HAP-1 (cell line): Measurements from ENCODE around the gene ESYT1.
A peak's percentile ranks its signal among the peaks of the same experiment; 100 is the strongest.

Experiments
- DNase-seq, 2 experiments: peaks; one replicate each; pipeline ENCODE4 v3.0.0-alpha.2; 2016 to 2020; ENCODE audit warnings: low spot score in 2 of 2
- H3K27me3 ChIP-seq: fragments of 250-450 bp; sonication (Bioruptor Pico); 2 replicates; pipeline ENCODE4 v1.5.1; 2020; ENCODE audit warnings: low read depth, mild to moderate bottlenecking, moderate library complexity
- H3K36me3 ChIP-seq: fragments of 250-450 bp; sonication (Bioruptor Pico); replicated peaks from 2 replicates; pipeline ENCODE4 v1.5.1; 2020; ENCODE audit warnings: mild to moderate bottlenecking
- H3K4me1 ChIP-seq: fragments of 250-450 bp; sonication (Bioruptor Pico); 2 replicates; pipeline ENCODE4 v1.5.1; 2020; ENCODE audit warnings: mild to moderate bottlenecking
- H3K4me3 ChIP-seq: fragments of 250-450 bp; sonication (Bioruptor Pico); 2 replicates; pipeline ENCODE4 v1.5.1; 2020; ENCODE audit warnings: mild to moderate bottlenecking, moderate library complexity
- H3K9me3 ChIP-seq: fragments of 250-450 bp; sonication (Bioruptor Pico); 2 replicates; pipeline ENCODE4 v1.5.1; 2020; ENCODE audit warnings: mild to moderate bottlenecking, moderate library complexity
- in situ Hi-C: fragments of 300-500 bp; cut with MboI; formaldehyde crosslinking; loops from 3 replicates; pipeline ENCODE4 v1.14.3; 2020; ENCODE audit warnings: low sequenced_read_pairs, inconsistent platforms, mixed read lengths

The ESYT1 gene

DNA sequence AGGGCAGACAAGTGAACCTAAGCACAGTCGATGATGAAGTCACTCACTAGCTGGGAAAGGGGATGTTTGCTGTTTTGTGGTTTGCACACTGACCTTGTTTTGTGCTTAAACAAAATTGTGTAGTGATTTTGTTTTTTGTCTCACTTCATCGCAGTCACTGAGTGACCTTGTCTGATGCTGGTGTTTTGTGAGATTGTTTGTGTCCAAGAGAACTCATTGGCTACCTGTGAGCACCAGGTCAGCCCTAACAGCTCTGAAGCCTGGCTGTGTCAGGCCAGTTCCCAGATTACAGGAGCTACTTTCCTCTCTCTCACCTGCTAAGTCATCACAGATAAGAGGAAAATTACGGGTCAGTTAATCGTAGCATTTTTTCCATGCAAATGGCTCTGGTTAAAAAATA, 3.9 kb upstream of the ESYT1 start:
- Histone ChIP-seq H3K27me3 (no peaks in the 10 kb centered on the region), H3K36me3 (peaks cover 12% of the 10 kb centered on the region), H3K4me3 (no peak overlapping the region), H3K4me1 (peaks cover 18% of the 10 kb centered on the region), H3K9me3 (no peaks in the 10 kb centered on the region)
- DNase-seq = no peak
- in situ Hi-C loops = loop anchor here (25.0 kb wide), 1 partner anchor 1837 kb away; the partner anchor contains the start of genes CBX5 and HNRNPA1

DNA sequence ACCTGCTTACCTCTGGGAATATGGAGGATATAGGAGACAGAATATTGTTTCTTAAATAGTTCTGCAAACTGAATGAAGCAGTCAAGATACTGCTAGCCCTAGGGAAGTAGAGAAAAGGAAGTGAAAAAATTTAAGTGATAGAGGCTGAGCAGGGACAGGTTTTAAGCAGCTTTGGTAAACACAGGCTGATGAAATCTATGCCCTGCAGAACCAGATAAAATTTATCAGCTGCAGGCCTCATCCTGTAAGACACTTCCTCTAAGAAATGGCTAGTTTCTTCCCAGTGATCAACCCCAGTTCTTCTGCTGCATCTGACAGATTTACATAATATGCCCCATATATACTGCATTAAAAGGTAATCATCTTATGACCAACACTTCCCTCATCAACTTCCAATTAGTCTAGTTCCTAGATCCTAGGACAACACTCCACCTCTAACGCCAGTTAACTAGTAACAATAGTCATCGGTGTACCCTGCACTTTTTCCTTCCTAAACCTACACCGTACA, 1.3 kb upstream of the ESYT1 start:
- in situ Hi-C loops = no loop called here
- H3K4me1 ChIP-seq = peaks cover 18% of the 10 kb centered on the region
- H3K9me3 ChIP-seq = no peaks in the 10 kb centered on the region
- peaks cover 18% of the 10 kb centered on the region for H3K36me3 ChIP-seq
- no peaks in the 10 kb centered on the region for H3K27me3 ChIP-seq
- H3K4me3 ChIP-seq = no peak overlapping the region
- DNase-seq = no peak

DNA sequence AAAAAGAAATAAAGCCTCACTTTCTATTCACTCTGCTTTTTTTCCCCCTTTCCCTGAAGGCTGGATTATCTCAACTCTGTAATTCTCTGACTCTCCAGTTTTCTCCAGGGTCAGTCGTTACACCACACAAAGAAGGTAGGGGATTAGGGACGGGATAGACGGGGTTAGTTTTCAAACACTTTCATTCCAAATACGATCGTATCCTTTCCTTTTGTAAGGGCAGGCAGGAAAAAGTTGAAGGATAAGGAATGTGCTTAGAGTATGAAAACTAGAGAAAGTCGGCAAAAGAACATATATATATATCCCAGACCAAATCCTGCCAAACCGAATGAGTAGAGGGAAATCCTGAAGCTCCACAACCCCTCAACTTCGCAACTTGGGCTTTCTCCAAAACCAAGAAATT, 581 bp upstream of the ESYT1 start:
- no peaks in the 10 kb centered on the region for H3K9me3 ChIP-seq
- in situ Hi-C loops = no loop called here
- peak overlapping the region; percentile 22 for H3K4me3 ChIP-seq
- peak in 1 of 2 experiments; percentile 49 for DNase-seq
- H3K4me1 ChIP-seq = peaks cover 18% of the 10 kb centered on the region
- peaks cover 25% of the 10 kb centered on the region for H3K36me3 ChIP-seq
- H3K27me3 ChIP-seq = no peaks in the 10 kb centered on the region

- Histone ChIP-seq H3K36me3 (peaks cover 37% of the 10 kb centered on the region), H3K27me3 (no peaks in the 10 kb centered on the region), H3K4me3 (peak overlapping the region; percentile 62), H3K9me3 (no peaks in the 10 kb centered on the region), H3K4me1 (peaks cover 18% of the 10 kb centered on the region)
- in situ Hi-C loops = no loop called here
- peak in 1 of 2 experiments; percentile 51 for DNase-seq
Observed at GRCh38 chr12:56128670-56129205, 671 bp downstream of the ESYT1 start.

GRCh38 chr12:56129206-56129941, 1.3 kb downstream of the ESYT1 start:
- peak overlapping the region; percentile 62 for H3K4me3 ChIP-seq
- H3K9me3 ChIP-seq = no peaks in the 10 kb centered on the region
- peaks cover 18% of the 10 kb centered on the region for H3K4me1 ChIP-seq
- H3K27me3 ChIP-seq = no peaks in the 10 kb centered on the region
- peaks cover 44% of the 10 kb centered on the region for H3K36me3 ChIP-seq
- in situ Hi-C loops = no loop called here
- peak; percentile 78 to 85 for DNase-seq

DNA sequence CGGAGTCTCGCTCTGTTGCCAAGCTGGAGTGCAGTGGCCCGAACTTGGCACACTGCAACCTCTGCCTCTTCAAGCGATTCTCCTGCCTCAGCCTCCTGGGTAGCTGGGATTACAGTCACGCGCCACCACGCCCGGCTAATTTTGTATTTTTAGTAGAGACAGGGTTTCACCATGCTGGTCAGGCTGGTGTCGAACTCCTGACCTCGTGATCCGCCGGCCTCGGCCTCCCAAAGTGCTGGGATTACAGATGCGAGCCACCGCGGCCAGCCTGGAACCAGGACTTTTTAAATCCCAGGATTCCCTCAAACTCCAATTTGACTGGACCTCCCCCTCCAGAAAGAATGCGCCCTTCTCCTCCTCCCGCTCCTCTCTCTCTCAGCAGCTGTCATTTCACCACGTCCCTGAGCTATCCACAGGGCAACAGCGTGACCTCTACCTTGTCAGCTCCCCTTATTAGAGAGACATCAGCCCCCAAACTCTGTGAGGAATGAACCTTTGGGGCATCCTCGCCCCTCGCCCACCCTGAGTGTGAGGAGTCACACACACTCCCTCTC, 2.0 kb downstream of the ESYT1 start:
- H3K27me3 ChIP-seq = no peaks in the 10 kb centered on the region
- H3K4me3 ChIP-seq = no peak overlapping the region
- in situ Hi-C loops = no loop called here
- H3K4me1 ChIP-seq = peaks cover 18% of the 10 kb centered on the region
- DNase-seq = no peak
- H3K36me3 ChIP-seq = peaks cover 50% of the 10 kb centered on the region
- no peaks in the 10 kb centered on the region for H3K9me3 ChIP-seq

DNA sequence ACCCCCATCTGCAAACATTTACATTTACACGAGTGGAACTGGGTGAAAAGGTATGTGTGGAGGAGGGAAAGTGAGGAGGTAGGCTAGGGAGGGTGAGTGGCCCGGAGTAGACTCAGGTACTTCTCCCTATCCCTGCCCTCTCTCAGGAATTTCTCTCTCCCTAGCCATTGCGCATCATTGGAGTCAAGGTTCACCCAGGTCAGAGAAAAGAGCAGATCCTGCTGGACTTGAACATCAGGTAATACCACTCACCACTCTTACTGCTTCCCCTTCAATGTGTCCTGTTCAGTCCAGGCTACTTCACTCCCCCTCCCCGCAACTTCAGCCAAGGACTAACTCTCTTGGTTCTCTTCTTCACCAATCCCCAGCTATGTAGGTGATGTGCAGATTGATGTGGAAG, 2.8 kb downstream of the ESYT1 start:
- no peaks in the 10 kb centered on the region for H3K9me3 ChIP-seq
- peaks cover 56% of the 10 kb centered on the region for H3K36me3 ChIP-seq

GRCh38 chr12:56134897-56135296, 6.8 kb downstream of the ESYT1 start:
- in situ Hi-C loops = no loop called here

More for the DNA sequence above, 2.8 kb downstream of the ESYT1 start:
- Histone ChIP-seq H3K4me3 (no peak overlapping the region), H3K27me3 (no peaks in the 10 kb centered on the region), H3K4me1 (peaks cover 18% of the 10 kb centered on the region)
- in situ Hi-C loops = no loop called here
- DNase-seq = no peak

DNA sequence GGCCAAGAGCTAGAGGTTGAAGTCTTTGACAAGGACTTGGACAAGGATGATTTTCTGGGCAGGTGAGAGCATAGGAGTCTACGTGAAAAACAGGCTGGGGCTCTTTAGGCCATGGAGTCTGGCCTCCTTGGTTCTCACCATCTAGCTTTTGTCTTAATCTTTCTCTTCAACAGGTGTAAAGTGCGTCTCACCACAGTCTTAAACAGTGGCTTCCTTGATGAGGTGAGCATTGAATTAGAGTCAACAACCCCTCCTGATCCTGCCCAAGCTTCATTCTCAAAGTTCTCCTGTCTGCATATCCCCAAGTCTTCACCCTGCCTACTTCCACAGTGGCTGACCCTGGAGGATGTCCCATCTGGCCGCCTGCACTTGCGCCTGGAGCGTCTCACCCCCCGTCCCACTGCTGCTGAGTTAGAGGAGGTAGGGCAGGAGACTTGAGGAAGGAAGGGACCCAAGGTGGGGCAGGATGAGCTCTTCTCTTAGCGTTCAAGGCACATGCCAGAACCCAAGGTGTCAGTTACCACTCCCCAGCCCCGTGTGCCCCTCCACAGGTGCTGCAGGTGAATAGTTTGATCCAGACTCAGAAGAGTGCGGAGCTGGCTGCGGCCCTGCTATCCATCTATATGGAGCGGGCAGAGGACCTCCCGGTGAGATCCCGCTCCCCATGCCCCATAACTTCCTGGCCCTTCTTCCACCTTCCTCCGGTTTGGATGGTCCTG, 9.9 kb downstream of the ESYT1 start:
- H3K36me3 ChIP-seq = peaks cover 85% of the 10 kb centered on the region
- DNase-seq = no peak
- no peaks in the 10 kb centered on the region for H3K27me3 ChIP-seq
- H3K4me1 ChIP-seq = no peaks in the 10 kb centered on the region
- H3K4me3 ChIP-seq = no peak overlapping the region
- H3K9me3 ChIP-seq = no peaks in the 10 kb centered on the region
- in situ Hi-C loops = no loop called here

More at GRCh38 chr12:56134897-56135296, 6.8 kb downstream of the ESYT1 start:
- DNase-seq = no peak
- H3K27me3 ChIP-seq = no peaks in the 10 kb centered on the region
- no peak overlapping the region for H3K4me3 ChIP-seq
- H3K4me1 ChIP-seq = peaks cover 2% of the 10 kb centered on the region; the same call in 1 of the 2 replicates
- H3K9me3 ChIP-seq = no peaks in the 10 kb centered on the region
- peaks cover 86% of the 10 kb centered on the region for H3K36me3 ChIP-seq

DNA sequence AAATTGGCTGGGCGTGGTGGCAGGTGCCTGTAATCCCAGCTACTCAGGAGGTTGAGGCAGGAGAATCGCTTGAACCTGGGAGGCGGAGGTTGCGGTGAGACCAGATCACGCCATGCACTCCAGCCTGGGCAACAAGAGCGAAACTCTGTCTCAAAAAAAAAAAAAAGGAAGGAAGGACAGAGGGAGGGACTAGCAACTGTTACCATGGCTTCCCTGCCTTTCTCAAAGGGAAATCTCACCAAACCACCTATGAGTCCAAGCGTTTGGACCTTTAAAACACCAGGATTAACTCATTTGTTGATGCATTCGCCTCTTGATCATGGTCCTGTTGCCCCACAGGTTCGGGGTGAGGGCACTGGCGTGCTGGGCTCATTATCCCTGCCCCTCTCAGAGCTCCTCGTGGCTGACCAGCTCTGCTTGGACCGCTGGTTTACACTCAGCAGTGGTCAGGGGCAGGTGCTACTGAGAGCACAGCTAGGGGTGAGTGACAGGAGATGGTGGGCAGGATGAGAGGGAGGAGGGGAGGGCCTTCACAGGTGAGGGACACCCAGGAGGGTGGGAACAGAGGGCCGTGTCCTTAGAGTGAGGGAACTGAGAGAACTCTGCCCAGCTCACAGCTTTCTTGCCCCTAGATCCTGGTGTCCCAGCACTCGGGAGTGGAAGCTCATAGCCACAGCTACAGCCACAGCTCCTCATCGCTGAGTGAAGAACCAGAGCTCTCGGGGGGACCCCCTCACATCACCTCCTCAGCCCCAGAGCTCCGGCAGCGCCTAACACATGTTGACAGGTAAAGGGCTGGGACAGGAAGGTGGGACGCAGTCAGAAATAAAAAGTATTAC, 14.1 kb downstream of the ESYT1 start:
- Histone ChIP-seq H3K4me1 (0 out of 2 replicates have a peak, but pooled peaks cover 2% of the 10 kb centered on the region), H3K27me3 (no peaks in the 10 kb centered on the region), H3K36me3 (peaks cover 71% of the 10 kb centered on the region), H3K9me3 (no peaks in the 10 kb centered on the region), H3K4me3 (no peak overlapping the region)
- no peak for DNase-seq
- in situ Hi-C loops = no loop called here

GRCh38 chr12:56143217-56143616, 15.2 kb downstream of the ESYT1 start:
- 0 out of 2 replicates have a peak, but pooled peaks cover 2% of the 10 kb centered on the region for H3K4me1 ChIP-seq
- no peak for DNase-seq
- H3K9me3 ChIP-seq = no peaks in the 10 kb centered on the region
- no peaks in the 10 kb centered on the region for H3K27me3 ChIP-seq
- no peak overlapping the region for H3K4me3 ChIP-seq
- in situ Hi-C loops = no loop called here
- peaks cover 61% of the 10 kb centered on the region for H3K36me3 ChIP-seq

GRCh38 chr12:56143870-56144269, 15.8 kb downstream of the ESYT1 start:
- Histone ChIP-seq H3K27me3 (no peaks in the 10 kb centered on the region), H3K4me3 (no peak overlapping the region), H3K36me3 (peaks cover 54% of the 10 kb centered on the region), H3K4me1 (0 out of 2 replicates have a peak, but pooled peaks cover 2% of the 10 kb centered on the region), H3K9me3 (no peaks in the 10 kb centered on the region)
- no peak for DNase-seq
- in situ Hi-C loops = no loop called here

GRCh38 chr12:56145217-56145616, 17.1 kb downstream of the ESYT1 start:
- in situ Hi-C loops = no loop called here
- no peaks in the 10 kb centered on the region for H3K27me3 ChIP-seq
- no peaks in the 10 kb centered on the region for H3K9me3 ChIP-seq
- no peak for DNase-seq
- H3K4me1 ChIP-seq = 0 out of 2 replicates have a peak, but pooled peaks cover 2% of the 10 kb centered on the region
- H3K4me3 ChIP-seq = no peak overlapping the region
- peaks cover 48% of the 10 kb centered on the region for H3K36me3 ChIP-seq
